ENCODE data around the gene CYBRD1. TPM values are rescaled to one million over a fixed set of nuclear protein-coding genes. Genes with fewer than 3 reads are reported as not detected.

Gene CYBRD1
- total RNA-seq, 4 donors from 2014 or later: 50.7 to 124 (median 63.9) TPM

- no peaks in the 10 kb centered on the region for H3K27me3 ChIP-seq
- H3K4me1 ChIP-seq: no peaks in the 10 kb centered on the region
- no peaks in the 10 kb centered on the region for H3K9me3 ChIP-seq
- H3K27ac ChIP-seq: no peak overlapping the region
- TF ChIP-seq POLR2A (IDR thresholded peaks at IDR 0.05) (no peak), CTCF (IDR thresholded peaks at IDR 0.05) (no peak), POLR2AphosphoS5 (IDR thresholded peaks at IDR 0.05) (no peak), EP300 (IDR thresholded peaks at IDR 0.05; ENCODE audit: low read depth) (no peak)
- no peaks in the 10 kb centered on the region for H3K36me3 ChIP-seq
- no peak for DNase-seq
- 61 to 93% methylated on average over 2 to 3 of the region's 3 CpGs for WGBS, 2 donors (ENCODE audit: low coverage in 1 of 2)
- intact Hi-C loops (cut with DNase I; ENCODE audit: low total_unique reads) (no loop called here), in situ Hi-C loops (cut with MboI; ENCODE audit: low pct_ligation_motif_present in 1 of 4, low pct_unique_long_range_greater_than_20kb in 1 of 4, low sequenced_read_pairs in 3 of 4) (no loop called here)
- H3K4me3 ChIP-seq: no peak overlapping the region
Observed at GRCh38 chr2:171554991-171555615, 32.8 kb downstream of the CYBRD1 start.

GRCh38 chr2:171557363-171557762 lies 35.1 kb downstream of the CYBRD1 start:
- no peak overlapping the region for H3K27ac ChIP-seq
- DNase-seq: no peak
- in situ Hi-C loops (cut with MboI; ENCODE audit: low pct_ligation_motif_present in 1 of 4, low pct_unique_long_range_greater_than_20kb in 1 of 4, low sequenced_read_pairs in 3 of 4) (no loop called here), intact Hi-C loops (cut with DNase I; ENCODE audit: low total_unique reads) (no loop called here)
- no peaks in the 10 kb centered on the region for H3K27me3 ChIP-seq
- H3K4me3 ChIP-seq: no peak overlapping the region
- 63 to 74% methylated on average over 4 of the region's 4 CpGs for WGBS, 2 donors (ENCODE audit: low coverage in 1 of 2)
- no peaks in the 10 kb centered on the region for H3K9me3 ChIP-seq
- no peaks in the 10 kb centered on the region for H3K4me1 ChIP-seq
- no peaks in the 10 kb centered on the region for H3K36me3 ChIP-seq
- TF ChIP-seq CTCF (IDR thresholded peaks at IDR 0.05) (no peak), POLR2A (IDR thresholded peaks at IDR 0.05) (no peak), POLR2AphosphoS5 (IDR thresholded peaks at IDR 0.05) (no peak), EP300 (IDR thresholded peaks at IDR 0.05; ENCODE audit: low read depth) (no peak)

GRCh38 chr2:171563301-171563700 lies 41.0 kb downstream of the CYBRD1 start:
- H3K27ac ChIP-seq: no peak overlapping the region
- TF ChIP-seq POLR2A (IDR thresholded peaks at IDR 0.05): no peak
- TF ChIP-seq CTCF (IDR thresholded peaks at IDR 0.05): no peak
- no peak for TF ChIP-seq POLR2AphosphoS5 (IDR thresholded peaks at IDR 0.05)
- TF ChIP-seq EP300 (IDR thresholded peaks at IDR 0.05; ENCODE audit: low read depth): no peak
- H3K9me3 ChIP-seq: no peaks in the 10 kb centered on the region
- peaks cover 0 to 5% (median 2%) of the 10 kb centered on the region in 4 donors for H3K4me1 ChIP-seq
- no peaks in the 10 kb centered on the region for H3K27me3 ChIP-seq
- no peak for DNase-seq
- intact Hi-C loops (cut with DNase I; ENCODE audit: low total_unique reads) (no loop called here), in situ Hi-C loops (cut with MboI; ENCODE audit: low pct_ligation_motif_present in 1 of 4, low pct_unique_long_range_greater_than_20kb in 1 of 4, low sequenced_read_pairs in 3 of 4) (no loop called here)
- no peaks in the 10 kb centered on the region for H3K36me3 ChIP-seq
- WGBS, 2 donors (ENCODE audit: low coverage in 1 of 2): 94 to 100% methylated on average over 1 to 3 of the region's 3 CpGs
- no peak overlapping the region for H3K4me3 ChIP-seq

GRCh38 chr2:171564463-171564862 lies 42.2 kb downstream of the CYBRD1 start:
- intact Hi-C loops (cut with DNase I; ENCODE audit: low total_unique reads): no loop called here
- WGBS, 2 donors (ENCODE audit: low coverage in 1 of 2): 36 to 45% methylated on average over 5 of the region's 5 CpGs
- Histone ChIP-seq H3K4me1 (peaks cover 0 to 5% (median 2%) of the 10 kb centered on the region in 4 donors), H3K9me3 (no peaks in the 10 kb centered on the region), H3K4me3 (no peak overlapping the region), H3K27me3 (no peaks in the 10 kb centered on the region), H3K27ac (no peak overlapping the region), H3K36me3 (no peaks in the 10 kb centered on the region)
- TF ChIP-seq POLR2AphosphoS5 (IDR thresholded peaks at IDR 0.05) (no peak), POLR2A (IDR thresholded peaks at IDR 0.05) (no peak), CTCF (IDR thresholded peaks at IDR 0.05) (no peak), EP300 (IDR thresholded peaks at IDR 0.05; ENCODE audit: low read depth) (no peak)
- no peak for DNase-seq
- in situ Hi-C loops (cut with MboI; ENCODE audit: low pct_ligation_motif_present in 1 of 4, low pct_unique_long_range_greater_than_20kb in 1 of 4, low sequenced_read_pairs in 3 of 4): no loop called here

Data from transverse colon (tissue), 4 donors.